Stimulated activated CD4-positive, alpha-beta T cell treated with anti-CD3 and anti-CD28 coated beads, Interleukin-12 subunit alpha, Interleukin-12 subunit beta, amount 100 ng/mL, for 48 hours (primary cell): Measurements from ENCODE around the gene HSD17B14.
A peak's percentile ranks its signal among the peaks of the same experiment; 100 is the strongest.
"Not testable (repeated sequence)": the region's sequence is repeated elsewhere in the genome, so short reads cannot be mapped to it uniquely, and the experiment has no call there.

Experiments used
- DNase-seq, 3 donors: peaks; one replicate each; pipeline ENCODE4 v3.0.0-alpha.2; 2020; ENCODE audit warnings: low read depth in 2 of 3, low spot score in 1 of 3

Gene HSD17B14

GRCh38 chr19:48836089-48837017 lies at the start of gene HSD17B14:
Gene HSD17B14 (minus strand): TSS chr19:48836491. CDS start chr19:48836411, 80 bp downstream.
- DNase-seq = no peak

GRCh38 chr19:48883726-48884125 lies 47.4 kb upstream of the HSD17B14 start:
- DNase-seq = no peak

GRCh38 chr19:48881741-48882657 lies 45.7 kb upstream of the HSD17B14 start:
- no peak for DNase-seq

DNA sequence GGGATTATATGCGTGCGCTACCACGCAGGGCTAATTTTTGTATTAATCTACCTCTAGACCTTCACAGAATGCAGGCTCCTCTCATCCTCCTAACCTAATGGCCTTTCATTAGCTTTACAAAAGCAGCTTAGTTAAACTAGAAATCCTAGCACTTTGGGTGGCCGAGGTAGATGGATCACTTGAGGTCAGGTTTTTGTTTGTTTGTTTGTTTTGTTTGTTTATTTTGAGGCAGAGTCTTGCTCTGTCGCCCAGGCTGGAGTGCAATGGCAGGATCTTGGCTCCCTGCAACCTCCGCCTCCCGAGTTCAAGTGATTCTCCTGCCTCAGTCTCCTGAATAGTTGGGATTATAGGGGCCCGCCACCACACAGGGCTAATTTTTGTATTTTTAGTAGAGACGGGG lies 43.4 kb upstream of the HSD17B14 start:
- DNase-seq = not testable (repeated sequence)

- DNase-seq = no peak
Measured at GRCh38 chr19:48879025-48879637, 42.8 kb upstream of the HSD17B14 start.

- no peak for DNase-seq
Measured at GRCh38 chr19:48878196-48879024, 42.1 kb upstream of the HSD17B14 start.

- DNase-seq = no peak
Measured at GRCh38 chr19:48877855-48878195, 41.5 kb upstream of the HSD17B14 start.

DNA sequence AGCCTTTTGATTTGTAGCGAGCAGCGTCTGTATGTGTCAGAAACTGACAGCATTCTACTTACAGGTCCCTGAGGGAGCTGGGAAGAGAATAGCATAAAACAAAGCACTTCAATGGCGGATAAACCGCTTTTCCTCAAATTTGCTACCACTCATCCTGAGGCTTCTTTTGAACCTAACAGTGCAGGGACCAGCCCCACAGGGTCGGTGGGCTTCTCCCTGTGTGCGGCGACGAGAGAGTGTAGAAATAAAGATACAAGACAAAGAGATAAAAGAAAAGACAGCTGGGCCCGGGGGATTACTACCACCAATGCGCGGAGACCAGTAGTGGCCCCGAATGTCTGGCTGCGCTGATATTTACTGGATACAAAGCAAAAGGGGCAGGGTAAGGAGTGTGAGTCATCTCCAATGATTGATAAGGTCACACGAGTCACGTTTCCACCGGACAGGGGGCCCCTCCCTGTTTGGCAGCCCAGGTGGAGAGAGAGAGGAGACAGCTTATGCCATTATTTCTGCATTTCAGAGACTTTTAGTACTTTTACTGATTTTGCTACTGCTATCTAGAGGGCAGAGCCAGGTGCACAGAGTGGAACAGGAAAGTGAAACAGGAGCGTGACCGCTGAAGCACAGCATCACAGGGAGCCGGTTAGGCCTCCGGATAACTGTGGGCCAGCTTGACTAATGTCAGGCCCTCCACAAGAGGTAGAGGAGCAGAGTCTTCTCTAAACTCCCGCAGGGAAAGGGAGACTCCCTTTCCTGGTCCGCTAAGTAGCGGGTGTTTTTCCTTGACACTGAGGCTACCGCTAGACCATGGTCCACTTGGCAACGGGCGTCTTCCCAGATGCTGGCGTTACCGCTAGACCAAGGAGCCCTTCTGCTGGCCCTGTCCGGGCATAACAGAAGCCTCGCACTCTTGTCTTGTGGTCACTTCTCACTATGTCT lies 40.0 kb upstream of the HSD17B14 start:
- not testable (repeated sequence) for DNase-seq

- DNase-seq = no peak
Measured at GRCh38 chr19:48874303-48875135, 38.2 kb upstream of the HSD17B14 start.

- no peak for DNase-seq
Measured at GRCh38 chr19:48873476-48874302, 37.4 kb upstream of the HSD17B14 start.

- peak; percentile 71 to 76 (median 73) for DNase-seq
Measured at GRCh38 chr19:48872884-48873475, 36.7 kb upstream of the HSD17B14 start.

- DNase-seq = peak; percentile 96 to 100 (median 99)
Measured at GRCh38 chr19:48872182-48872883, 36.0 kb upstream of the HSD17B14 start, which contains the start of gene PPP1R15A. Gene PPP1R15A (plus strand): TSS chr19:48872421. CDS start chr19:48873234, 813 bp downstream.

DNA sequence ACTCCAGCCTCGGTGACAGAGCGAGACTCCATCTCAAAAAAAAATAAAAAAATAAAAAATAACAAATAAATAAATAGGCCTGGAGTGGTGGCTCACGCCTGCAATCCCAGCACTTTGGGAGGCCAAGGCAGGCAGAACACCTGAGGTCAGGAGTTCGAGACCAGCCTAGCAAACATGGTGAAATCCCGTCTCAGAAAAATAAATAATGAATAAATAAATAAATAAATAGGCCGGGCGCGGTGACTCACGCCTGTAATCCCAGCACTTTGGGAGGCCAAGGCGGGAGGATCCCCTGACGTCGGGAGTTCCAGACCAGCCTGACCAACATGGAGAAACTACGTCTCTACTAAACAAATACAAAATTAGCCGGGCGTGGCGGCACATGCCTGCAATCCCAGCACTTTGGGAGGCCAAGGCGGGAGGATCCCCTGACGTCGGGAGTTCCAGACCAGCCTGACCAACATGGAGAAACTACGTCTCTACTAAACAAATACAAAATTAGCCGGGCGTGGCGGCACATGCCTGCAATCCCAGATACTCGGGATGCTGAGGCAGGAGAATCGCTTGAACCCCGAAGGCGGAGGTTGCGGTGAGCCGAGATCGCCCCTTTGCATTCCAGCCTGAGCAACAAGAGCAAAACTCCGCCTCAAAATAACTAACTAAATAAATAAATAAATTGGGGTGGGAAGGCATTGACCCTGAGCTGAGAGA lies 35.3 kb upstream of the HSD17B14 start:
- DNase-seq = not testable (repeated sequence)

- no peak for DNase-seq
Measured at GRCh38 chr19:48870048-48870447, 33.8 kb upstream of the HSD17B14 start.

GRCh38 chr19:48868114-48868886 lies 32.0 kb upstream of the HSD17B14 start, which contains the start of gene PLEKHA4:
Gene PLEKHA4 (minus strand): TSS chr19:48868617. CDS start chr19:48867620, 997 bp downstream.
- no peak for DNase-seq
